Measurements from ENCODE around the gene SLC34A3.

SLC34A3 gene

DNA sequence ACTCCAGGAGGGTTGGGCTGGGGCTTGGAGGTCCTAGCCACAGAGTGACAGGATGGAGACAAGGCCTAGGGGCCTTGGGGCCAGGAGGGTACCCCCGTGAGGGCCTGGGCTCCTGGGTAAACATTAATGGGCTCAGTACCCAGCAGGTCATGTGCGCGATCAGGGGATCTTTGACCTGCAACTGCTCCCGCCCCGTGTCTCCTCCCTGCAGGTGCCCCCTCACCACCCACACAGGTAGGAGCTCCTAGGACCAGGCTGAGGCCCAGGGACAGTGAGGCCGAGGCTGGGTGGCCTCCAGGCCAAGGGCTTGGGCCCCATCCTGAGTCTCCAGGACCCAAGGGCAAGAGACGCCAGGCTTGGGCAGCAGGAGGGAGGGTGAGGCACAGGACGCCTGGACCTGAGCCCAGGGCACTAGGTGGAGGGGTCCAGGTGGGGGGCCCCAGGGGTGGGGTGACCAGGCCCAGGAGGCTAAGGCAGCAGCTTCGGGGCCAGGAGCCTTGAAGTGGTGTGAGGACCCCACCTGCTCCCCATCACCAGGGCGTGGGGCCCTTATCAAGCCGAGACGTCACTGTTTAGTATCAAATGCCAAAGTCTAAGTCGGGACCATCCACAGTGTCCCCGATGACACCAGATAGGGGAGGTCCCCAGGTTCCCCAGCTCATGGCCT, at the start of gene SLC34A3:
SLC34A3 (plus strand) TSS at position 197 of the 667 bp plus-strand sequence. CDS start 802 bp downstream, outside the sequence.
- DNase-seq (ENCODE audit: low spot score): no peak

GRCh38 chr9:137181680-137182079, 49.0 kb upstream of the SLC34A3 start:
- DNase-seq (ENCODE audit: low spot score): no peak

DNA sequence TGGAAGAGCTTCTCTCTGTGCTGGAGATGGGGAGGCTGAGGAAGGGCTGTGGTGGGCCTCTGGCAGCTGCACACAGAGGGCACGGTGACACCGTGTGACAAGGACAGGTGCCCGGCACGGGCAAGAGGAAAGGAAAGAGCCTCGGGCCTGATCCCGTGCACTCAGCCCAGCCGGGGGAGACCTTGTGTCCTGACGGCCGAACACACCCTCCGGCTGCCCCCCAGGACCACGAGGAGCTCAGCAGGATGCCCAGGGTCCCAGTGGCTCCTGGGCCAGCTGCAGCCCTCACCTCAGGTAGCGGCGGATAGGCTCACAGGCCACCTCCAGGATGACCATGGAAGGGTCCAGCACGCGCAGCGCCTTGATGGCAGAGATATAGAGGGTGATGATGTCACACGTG, 47.9 kb upstream of the SLC34A3 start:
- DNase-seq (ENCODE audit: low spot score): no peak

GRCh38 chr9:137183980-137184595, 46.6 kb upstream of the SLC34A3 start:
- DNase-seq (ENCODE audit: low spot score): no peak

DNA sequence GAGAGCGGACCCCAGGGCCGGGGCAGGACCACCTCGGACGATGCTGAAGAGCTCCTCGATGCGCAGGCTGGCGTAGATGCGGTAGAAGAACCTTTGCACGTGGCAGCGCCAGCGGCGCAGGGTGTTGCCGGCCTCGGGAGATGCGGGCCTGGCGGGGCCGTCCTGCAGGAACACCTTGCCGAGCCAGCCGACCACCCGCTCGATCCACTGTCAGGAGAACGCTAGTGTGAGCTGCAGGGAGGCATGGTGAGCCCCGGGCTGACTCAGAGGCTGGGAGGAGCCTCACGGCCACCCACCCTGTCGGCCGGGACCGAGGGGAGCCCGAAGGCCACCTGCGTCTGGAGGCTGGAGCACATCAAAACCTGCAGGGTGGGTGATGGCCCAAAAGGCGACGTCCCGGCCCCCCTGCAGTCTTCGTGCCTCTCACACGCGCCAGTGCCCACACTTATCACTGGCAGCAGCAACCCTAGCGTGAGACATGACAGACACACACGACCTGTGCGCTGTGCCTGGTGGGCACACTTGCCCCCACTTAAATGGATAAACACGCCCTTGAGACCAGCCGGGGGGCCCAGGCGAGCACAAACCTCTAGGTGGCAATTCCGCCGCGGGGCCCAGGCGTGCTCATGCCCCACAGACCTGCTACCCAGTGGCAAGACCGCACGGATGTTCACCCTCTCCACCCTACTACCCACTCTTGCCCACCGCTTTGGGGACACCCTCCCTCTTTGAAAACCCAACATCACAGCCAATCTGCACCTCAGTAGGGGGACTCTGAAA, 45.6 kb upstream of the SLC34A3 start:
- no peak for DNase-seq (ENCODE audit: low spot score)

- DNase-seq (ENCODE audit: low spot score): no peak
These were observed 44.8 kb upstream of the SLC34A3 start for GRCh38 chr9:137185921-137186320.

GRCh38 chr9:137186385-137186784, 44.3 kb upstream of the SLC34A3 start:
- no peak for DNase-seq (ENCODE audit: low spot score)

DNA sequence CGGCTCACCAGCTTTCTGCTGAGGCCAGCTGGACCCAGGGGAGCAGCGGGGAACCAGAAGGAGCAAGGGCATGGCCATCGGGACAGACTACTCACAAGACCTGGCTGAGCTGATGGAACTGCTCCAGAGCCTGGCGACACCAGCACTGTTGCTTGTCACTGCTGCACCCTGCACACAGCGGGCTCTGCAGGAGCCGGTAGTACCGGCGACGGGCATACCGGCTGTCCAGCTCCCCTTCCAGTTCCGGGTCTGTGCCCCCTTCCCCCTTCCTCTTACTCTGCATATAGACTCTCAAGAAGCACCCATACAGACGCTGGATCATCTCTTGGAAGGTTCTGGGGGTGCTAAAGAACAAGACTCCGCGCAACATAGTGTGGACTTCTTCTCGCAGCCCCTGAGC, 43.3 kb upstream of the SLC34A3 start:
- no peak for DNase-seq (ENCODE audit: low spot score)

DNA sequence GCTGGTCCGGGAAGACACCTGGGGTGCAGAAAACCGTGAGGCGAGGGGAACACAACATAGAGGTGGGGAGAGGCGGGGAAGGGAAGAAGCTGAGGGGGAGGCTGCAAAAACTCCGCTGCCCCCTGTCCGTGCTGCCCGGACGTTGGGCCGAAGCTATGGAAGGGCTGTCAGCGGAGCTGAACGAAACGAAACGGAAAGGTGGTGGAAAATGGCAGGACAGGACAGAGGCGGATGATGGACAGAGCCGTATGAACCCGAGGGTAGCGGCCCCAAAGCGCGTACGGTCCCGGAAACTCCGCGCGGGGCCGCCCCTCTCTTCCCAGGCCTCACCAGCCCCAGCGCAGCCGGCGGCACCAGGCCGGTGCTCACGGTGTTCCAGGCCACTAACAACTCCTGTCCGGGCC, 42.6 kb upstream of the SLC34A3 start:
- DNase-seq (ENCODE audit: low spot score): no peak

DNA sequence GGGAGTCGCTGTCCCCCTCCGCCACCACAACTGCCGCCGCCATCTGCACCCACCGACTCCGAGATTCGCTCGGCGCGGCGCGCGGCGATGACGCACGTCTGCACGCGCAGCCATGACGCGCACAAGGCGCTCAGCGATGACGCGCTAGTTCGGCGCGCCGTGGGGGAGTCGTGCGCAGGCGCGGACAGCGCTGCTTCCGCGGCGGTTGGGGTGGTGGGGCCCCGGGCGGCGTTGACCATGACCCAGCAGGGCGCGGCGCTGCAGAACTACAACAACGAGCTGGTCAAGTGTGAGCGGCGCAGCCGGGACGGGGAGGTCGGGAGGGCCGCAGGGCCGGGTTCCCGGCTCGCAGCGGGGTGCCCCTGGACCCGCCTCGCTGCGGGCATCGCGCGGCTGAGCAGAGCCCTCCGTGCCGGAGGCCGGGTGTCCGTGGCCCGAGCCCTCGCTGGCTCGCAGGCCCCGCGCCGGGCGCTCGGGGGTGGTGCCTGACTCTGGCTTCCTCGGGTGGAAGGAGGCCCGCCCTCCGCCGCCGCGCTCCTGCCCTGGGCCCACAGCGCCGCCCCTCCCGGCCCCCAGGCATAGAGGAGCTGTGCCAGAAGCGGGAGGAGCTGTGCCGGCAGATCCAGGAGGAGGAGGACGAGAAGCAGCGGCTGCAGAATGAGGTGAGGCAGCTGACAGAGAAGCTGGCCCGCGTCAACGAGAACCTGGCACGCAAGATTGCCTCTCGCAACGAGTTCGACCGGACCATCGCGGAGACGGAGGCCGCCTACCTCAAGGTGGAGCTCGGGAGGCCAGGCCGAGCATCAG, 42.0 kb upstream of the SLC34A3 start, which contains the start of the genes ANAPC2 and SSNA1:
ANAPC2 (minus strand) TSS at position 71 of the 807 bp plus-strand sequence; CDS start at position 43, 28 bp downstream.
SSNA1 (plus strand) TSS at position 187 of the 807 bp plus-strand sequence; CDS start at position 238, 51 bp downstream.
- peak; percentile 95 for DNase-seq (ENCODE audit: low spot score)

DNA sequence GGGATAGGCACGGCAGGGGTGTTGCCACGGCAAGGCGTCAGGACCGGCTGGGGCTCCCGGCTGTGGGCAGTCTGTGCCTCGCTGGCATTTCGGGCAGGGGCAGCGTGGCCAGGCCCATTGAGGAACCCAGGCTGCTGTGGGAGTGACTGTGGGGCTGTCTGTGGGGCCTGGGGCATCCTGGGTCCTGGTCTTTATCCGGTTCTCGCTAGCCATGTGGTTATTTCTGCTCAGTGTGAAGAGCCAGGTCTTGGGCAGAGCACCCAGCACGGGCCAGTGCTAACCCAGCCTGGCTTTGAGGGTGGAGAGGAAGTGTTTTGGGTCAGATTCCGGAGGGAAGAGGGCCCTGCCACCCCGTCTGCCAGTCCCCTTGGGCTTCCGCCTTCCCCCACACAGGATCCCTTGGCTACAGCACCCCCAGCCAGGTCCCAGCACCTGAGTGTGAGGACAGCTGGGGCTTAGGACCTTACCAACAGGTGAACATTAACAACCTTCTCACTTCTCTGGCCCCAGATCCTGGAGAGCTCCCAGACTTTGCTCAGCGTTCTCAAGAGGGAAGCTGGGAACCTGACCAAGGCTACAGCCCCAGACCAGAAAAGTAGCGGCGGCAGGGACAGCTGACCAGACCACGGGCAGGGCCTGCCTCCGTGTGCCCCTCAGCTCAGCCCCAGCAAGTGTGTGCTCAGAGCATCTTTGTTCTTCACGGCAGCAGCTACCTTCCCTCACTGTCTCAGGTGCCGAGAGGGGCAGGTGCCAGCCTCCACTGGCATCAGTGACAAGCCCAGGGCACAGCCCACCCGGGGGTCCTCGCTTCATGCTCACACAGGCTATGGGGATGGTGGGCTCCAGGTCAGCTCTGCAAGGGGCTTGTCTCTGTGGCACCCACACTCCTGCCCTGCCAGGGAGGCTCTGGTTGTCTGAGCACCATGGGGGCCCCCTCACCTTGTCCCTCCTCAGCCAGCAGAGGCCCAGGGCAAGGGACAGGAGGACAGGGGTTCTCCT, 41.1 kb upstream of the SLC34A3 start:
- DNase-seq (ENCODE audit: low spot score): no peak

- DNase-seq (ENCODE audit: low spot score): no peak
These were observed 40.3 kb upstream of the SLC34A3 start for GRCh38 chr9:137190315-137190856.

DNA sequence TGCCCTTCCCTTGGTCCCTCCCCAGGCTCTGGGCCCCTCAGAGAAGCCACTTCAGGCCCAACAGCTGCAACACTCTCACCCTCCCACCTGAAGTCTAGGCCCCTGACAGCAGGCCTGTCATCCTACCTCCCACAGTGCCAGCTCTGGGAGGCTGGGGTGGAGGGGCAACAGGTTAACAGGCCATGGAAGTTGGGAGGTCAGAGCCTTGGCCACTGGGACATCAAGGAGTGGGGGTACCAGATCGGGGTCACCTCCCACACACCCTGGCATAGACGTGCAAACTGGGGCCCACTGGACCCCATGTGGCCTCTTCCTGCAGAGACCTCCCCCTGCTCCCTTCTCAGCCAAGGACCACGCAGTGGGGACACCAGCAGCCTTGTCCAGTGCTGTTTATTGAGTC, 39.5 kb upstream of the SLC34A3 start:
- DNase-seq (ENCODE audit: low spot score): no peak

- DNase-seq (ENCODE audit: low spot score): no peak
These were observed 38.8 kb upstream of the SLC34A3 start for GRCh38 chr9:137191691-137192447.

DNA sequence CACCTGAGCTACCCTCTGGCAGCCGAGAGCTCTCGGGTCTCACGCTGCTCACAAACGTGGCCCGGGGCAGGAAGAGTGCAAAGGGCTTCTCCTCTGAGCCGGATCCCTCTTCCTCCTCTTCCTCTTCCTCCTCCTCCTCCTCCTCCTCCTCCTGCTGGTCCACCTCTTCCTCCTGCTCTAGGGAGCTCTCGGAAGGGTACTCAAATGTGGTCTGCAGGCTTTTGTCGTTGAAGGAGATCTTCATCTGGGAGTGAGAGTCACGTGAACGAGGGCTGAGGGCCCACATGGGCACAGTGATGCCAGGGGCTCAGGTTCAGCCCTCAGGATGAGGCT, 38.3 kb upstream of the SLC34A3 start:
- DNase-seq (ENCODE audit: low spot score): no peak

GRCh38 chr9:137192859-137193258, 37.8 kb upstream of the SLC34A3 start:
- DNase-seq (ENCODE audit: low spot score): no peak

DNA sequence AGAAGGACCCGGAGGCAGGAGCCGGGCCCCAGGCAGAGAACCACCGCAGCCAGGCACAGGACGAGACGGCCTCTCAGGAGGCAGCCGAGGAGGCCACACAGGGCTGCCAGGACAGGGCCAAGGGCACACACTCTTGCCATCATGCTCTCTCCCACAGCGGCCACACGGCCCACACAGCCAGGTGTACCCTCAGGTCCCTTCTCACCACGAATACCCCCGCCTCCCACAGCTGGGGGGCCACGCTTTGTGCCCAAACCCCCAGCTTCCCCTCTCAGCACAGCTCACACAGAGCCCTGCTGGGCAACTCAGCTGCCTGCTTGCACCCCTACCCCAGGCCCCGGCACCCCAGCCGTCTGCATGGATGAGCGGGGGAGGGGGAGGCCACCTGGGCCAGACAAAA, 36.9 kb upstream of the SLC34A3 start:
- DNase-seq (ENCODE audit: low spot score): no peak

DNA sequence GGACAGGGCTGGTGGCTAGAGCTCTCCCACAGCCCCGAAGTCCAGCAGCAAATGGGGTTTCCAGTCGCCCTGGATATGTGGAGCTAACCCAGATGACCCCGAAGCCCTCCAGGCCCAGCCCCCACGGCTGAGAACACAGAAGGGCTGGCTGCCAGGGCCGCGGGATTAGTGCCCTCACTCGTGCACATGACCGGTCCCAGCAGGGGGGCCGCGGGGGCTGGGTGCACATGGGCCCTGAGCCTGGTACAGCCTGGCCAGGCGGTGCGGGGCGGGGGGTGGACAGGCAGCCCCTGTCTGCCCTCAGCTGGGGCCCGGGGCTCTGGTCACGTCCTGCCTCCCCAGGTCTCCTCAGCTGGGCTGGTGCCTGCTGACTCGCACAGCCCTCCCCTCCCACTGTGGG, 36.3 kb upstream of the SLC34A3 start:
- no peak for DNase-seq (ENCODE audit: low spot score)

- DNase-seq (ENCODE audit: low spot score): no peak
These were observed 35.8 kb upstream of the SLC34A3 start for GRCh38 chr9:137194909-137195308.

Data from hematopoietic multipotent progenitor cell treated with erythropoietin and hydrocortisone succinate and interleukin-3 and kit ligand, for 15 days (in vitro differentiated cells).